WERI-Rb-1 (cell line): ENCODE measurements around the gene ADAMTSL5.

ENCODE experiments used
- DNase-seq: peaks from one replicate; pipeline ENCODE4 v3.0.0-alpha.2; 2020
- H3K27ac ChIP-seq: fragments of 250-450 bp; sonication (Bioruptor Pico); 2 replicates; pipeline ENCODE4 v1.5.1; 2020; ENCODE audit warnings: mild to moderate bottlenecking, moderate library complexity
- H3K27me3 ChIP-seq: fragments of 250-450 bp; sonication (Bioruptor Pico); 2 replicates; pipeline ENCODE4 v1.5.1; 2021; ENCODE audit warnings: mild to moderate bottlenecking, low read depth, moderate library complexity; ENCODE audit not compliant: insufficient read depth, severe bottlenecking
- H3K36me3 ChIP-seq: fragments of 250-450 bp; sonication (Bioruptor Pico); 2 replicates; pipeline ENCODE4 v1.5.1; 2020; ENCODE audit warnings: mild to moderate bottlenecking, moderate library complexity
- H3K4me3 ChIP-seq: 2 replicates; pipeline ENCODE4 v1.5.1; 2011; ENCODE audit warnings: low read depth, mild to moderate bottlenecking, control low read depth, low read length
- H3K9me3 ChIP-seq: fragments of 250-450 bp; sonication (Bioruptor Pico); 2 replicates; pipeline ENCODE4 v1.5.1; 2021; ENCODE audit warnings: mild to moderate bottlenecking, moderate library complexity; ENCODE audit not compliant: severe bottlenecking
- TF ChIP-seq, protein P1 (sequence below): IDR thresholded peaks from 2 replicates; pipeline ENCODE4 v1.5.1; 2011; ENCODE audit warnings: low read depth, mild to moderate bottlenecking, control low read depth, inconsistent platforms, low read length

The ADAMTSL5 gene, protein sequence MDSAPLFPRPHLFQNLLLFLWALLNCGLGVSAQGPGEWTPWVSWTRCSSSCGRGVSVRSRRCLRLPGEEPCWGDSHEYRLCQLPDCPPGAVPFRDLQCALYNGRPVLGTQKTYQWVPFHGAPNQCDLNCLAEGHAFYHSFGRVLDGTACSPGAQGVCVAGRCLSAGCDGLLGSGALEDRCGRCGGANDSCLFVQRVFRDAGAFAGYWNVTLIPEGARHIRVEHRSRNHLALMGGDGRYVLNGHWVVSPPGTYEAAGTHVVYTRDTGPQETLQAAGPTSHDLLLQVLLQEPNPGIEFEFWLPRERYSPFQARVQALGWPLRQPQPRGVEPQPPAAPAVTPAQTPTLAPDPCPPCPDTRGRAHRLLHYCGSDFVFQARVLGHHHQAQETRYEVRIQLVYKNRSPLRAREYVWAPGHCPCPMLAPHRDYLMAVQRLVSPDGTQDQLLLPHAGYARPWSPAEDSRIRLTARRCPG

DNA sequence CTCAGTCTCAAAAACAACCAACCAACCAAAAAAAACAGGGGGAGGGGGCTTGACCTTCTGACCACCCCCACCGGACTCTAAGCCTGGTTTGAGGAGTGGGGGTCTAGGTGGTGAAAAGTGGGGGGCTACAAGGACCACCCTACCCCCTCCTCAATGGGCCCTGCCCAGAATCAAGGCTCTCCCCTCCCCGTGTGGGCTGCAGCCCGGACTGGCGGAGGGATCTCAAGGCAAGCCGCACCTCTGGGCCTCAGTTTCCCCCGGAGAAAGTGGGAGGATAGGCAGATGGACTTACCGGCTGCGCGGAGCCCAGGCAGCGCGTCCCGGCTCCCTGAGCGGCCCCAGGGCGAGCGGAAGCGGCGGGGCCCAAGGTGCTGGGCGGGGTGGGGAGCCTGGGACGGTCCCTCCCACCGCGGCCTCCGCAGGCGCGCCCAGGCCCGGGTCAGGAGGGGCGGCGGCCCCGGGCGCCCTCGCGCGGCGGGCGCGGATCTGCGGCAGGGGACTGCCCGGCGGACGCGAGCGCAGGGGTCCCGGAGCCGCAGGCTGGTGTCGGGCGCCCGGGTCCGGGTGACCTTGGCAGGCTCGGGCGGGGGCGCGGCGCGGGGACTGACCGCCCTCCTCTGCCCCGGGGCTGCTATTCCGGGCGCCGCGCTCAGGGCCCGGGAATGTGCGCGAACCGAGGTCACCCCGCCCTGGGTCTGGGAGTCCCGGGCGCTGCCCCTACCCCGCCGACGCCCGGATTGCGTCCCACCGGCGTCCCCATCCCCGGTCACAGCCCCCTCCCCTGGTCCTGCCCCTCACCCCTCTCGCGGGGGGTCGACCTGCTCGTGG lies at the start of gene ADAMTSL5:
Gene ADAMTSL5, minus strand, starts transcription at position 349 of the 828 bp plus-strand sequence. CDS start 2,076 bp downstream, outside the sequence.
- peak; percentile 53 for DNase-seq
- Histone ChIP-seq H3K4me3 (peak within 1 kb of the TSS; percentile 47), H3K9me3 (no peaks in the 10 kb centered on the region), H3K27me3 (peaks cover 3% of the 10 kb centered on the region), H3K27ac (no peak within 1 kb of the TSS), H3K36me3 (no peaks in the 10 kb centered on the region)
- TF ChIP-seq, protein P1, sequence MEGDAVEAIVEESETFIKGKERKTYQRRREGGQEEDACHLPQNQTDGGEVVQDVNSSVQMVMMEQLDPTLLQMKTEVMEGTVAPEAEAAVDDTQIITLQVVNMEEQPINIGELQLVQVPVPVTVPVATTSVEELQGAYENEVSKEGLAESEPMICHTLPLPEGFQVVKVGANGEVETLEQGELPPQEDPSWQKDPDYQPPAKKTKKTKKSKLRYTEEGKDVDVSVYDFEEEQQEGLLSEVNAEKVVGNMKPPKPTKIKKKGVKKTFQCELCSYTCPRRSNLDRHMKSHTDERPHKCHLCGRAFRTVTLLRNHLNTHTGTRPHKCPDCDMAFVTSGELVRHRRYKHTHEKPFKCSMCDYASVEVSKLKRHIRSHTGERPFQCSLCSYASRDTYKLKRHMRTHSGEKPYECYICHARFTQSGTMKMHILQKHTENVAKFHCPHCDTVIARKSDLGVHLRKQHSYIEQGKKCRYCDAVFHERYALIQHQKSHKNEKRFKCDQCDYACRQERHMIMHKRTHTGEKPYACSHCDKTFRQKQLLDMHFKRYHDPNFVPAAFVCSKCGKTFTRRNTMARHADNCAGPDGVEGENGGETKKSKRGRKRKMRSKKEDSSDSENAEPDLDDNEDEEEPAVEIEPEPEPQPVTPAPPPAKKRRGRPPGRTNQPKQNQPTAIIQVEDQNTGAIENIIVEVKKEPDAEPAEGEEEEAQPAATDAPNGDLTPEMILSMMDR = no peak

DNA sequence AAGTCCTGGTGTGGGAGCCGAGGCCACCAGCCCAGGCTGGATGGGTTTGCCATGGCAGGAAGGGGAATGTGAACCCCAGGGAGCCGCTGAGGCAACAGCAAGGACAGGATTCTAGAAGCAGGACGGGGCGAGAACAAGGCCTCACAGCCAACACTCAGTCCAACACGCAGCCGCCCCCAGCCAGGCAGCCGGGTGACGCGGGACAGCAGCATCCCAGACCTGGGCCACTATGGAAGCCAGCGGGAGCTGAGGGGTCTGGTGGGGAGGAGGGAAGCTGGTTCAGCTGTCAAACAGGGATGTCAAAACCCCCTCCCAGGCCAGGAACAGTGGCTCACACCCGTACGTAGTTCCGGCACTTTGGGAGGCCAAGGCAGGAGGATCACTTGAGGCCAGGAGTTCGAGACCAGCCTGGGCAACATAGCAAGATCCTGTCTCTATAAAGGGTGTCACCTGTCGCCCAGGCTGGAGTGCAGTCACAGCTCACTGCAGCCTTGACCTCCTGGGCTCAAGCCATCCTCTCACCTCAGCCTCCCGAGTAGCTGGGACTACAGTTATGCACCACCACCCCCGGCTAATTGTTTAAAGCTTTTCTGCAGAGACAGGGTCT lies 48.5 kb upstream of the ADAMTSL5 start:
- Histone ChIP-seq H3K4me3 (no peak overlapping the region), H3K27me3 (no peaks in the 10 kb centered on the region), H3K36me3 (peaks cover 82% of the 10 kb centered on the region), H3K27ac (no peak overlapping the region), H3K9me3 (no peaks in the 10 kb centered on the region)
- DNase-seq = no peak
- TF ChIP-seq, protein P1 = no peak

DNA sequence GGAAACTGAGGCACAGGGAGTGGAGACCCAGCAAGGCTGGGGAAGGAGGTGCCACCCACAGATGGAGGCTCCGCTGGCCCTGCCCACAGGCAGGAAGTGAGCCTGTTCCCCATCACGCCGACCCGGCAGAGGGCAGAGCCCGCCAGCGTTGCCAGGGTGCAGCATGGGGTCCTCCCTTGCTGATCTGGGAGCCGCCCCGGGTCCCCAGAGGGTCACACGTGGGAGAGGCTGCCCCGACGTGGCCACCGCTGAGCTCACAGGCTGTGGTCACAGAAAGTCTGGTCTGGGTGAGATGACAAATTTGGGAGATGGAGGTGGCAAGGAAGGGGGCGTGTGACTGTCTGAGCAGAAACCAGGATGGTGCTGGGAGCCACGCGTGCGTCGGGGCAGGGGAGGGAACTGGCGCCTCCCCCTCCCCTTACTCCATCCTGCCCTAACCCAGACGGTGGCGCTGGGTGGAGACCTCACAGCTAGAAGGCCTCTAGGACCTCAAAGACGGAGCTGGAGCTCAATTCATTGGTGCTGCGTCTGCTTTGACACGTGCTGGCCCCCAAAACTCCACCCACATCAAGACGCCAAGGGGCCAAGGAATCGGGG lies 47.6 kb upstream of the ADAMTSL5 start:
- Histone ChIP-seq H3K27ac (no peak overlapping the region), H3K9me3 (no peaks in the 10 kb centered on the region), H3K36me3 (peaks cover 76% of the 10 kb centered on the region), H3K27me3 (no peaks in the 10 kb centered on the region), H3K4me3 (no peak overlapping the region)
- TF ChIP-seq, protein P1 = no peak
- DNase-seq = no peak

DNA sequence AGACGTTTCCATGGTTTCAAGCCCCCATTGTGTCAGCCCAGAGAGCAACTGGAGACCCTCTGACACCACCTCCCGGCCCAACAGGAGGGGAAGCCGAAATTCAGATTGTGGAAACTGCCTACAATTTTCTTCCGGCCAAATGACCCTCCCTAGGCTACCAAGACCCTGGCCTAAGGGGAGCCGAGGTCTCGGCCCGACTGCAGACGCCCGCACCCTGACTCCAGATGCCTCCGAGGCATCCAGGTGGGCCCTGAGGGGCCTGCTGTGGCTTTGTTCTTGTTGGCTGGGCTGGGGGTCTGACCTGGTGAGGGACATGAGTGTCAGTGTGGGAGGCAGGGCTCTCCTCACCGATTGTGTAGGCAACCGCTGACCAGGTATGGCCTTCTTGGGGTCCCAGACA lies 45.7 kb upstream of the ADAMTSL5 start:
- no peak overlapping the region for H3K4me3 ChIP-seq
- no peak for DNase-seq
- H3K9me3 ChIP-seq = no peaks in the 10 kb centered on the region
- H3K36me3 ChIP-seq = peaks cover 64% of the 10 kb centered on the region
- H3K27me3 ChIP-seq = no peaks in the 10 kb centered on the region
- no peak overlapping the region for H3K27ac ChIP-seq
- TF ChIP-seq, protein P1 = no peak

DNA sequence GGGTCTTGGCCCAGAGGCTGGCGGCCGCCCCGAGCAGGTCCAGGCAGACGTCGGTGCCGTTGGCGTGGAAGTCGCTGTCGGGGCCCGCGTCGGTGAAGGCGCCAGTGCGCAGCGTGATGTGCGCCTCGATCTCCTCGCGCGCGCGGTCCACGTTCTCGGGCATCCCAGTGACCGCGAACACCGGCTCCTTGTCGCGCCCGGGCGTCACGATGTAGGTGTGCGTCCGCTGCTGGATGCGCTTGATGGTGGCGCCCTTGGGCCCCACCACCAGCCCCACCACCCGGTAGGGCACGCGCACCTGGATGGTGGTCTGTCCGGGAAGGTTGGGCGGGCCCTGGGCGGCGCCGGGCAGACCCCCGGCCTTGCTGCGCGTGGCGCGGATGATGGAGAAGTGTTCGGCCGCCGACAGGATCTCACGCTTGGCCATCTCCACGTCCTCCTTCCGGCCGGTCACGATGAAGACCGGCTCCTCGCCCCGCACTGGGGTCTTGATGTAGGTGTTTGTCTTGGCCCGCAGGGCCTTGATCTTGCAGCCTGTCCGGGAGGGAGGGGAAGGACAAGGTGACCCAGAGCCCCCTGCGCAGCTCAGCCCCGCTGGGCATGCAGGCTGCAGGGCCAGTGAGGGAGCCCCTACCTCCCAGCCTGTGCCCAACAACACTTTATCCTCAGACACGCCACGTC lies 43.7 kb upstream of the ADAMTSL5 start:
- Histone ChIP-seq H3K9me3 (no peaks in the 10 kb centered on the region), H3K27ac (no peak overlapping the region), H3K36me3 (peaks cover 46% of the 10 kb centered on the region), H3K27me3 (no peaks in the 10 kb centered on the region), H3K4me3 (no peak overlapping the region)
- no peak for DNase-seq
- TF ChIP-seq, protein P1 = no peak
